ENCODE data around the gene SLC41A1.
A peak's percentile ranks its signal among the peaks of the same experiment; 100 is the strongest.
"Not testable (repeated sequence)": the region's sequence is repeated elsewhere in the genome, so short reads cannot be mapped to it uniquely, and the experiment has no call there.

Gene SLC41A1

DNA sequence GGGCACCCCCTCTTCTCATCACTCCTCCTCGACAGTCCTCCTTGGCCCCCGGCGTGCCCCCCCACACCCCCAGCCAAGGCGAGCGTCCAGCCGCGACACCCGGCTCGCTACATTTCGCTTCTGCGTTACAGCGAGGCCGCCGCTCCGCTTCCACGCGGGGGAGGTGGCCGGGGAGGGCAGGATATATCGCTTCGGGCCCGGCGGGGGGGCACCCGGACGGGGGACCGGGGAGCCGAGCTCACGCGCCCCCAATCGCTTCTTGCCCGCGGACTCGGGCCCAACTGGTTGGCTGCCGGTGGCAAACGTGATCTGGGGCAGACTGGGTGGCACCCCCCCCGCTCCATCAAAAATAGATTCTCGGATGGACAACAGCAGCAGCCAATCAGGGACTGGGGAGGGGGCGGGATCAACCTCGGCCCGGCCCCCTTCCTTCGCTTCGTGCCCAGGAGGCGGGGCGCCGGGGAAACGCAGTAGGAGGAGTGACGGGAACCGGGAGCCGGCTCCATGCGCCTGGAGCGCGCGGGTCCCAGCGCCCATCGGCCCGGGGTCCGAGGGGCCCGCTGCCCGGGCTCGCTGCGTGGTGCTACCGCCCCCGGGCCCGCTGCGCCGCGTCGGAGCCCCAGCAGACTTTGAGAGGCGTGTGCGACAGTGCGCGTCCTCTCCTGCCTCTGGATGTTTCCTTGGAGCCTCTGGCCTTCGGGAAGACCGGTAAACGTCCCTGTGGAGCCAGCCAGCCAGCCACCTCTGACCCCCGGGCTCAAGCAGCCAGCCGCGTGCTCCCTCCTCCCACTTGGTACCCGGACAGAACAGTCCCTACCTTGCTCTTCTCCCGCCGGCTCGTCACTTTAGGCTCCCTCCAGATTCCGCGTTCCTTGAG, at the start of gene SLC41A1:
SLC41A1 (minus strand) TSS at position 321 of the 877 bp plus-strand sequence. CDS start 2,757 bp downstream, outside the sequence.
- DNase-seq (ENCODE audit: low read depth) = peak; percentile 80

- DNase-seq (ENCODE audit: low read depth) = no peak
Measured at GRCh38 chr1:205861540-205861939, 48.5 kb upstream of the SLC41A1 start.

DNA sequence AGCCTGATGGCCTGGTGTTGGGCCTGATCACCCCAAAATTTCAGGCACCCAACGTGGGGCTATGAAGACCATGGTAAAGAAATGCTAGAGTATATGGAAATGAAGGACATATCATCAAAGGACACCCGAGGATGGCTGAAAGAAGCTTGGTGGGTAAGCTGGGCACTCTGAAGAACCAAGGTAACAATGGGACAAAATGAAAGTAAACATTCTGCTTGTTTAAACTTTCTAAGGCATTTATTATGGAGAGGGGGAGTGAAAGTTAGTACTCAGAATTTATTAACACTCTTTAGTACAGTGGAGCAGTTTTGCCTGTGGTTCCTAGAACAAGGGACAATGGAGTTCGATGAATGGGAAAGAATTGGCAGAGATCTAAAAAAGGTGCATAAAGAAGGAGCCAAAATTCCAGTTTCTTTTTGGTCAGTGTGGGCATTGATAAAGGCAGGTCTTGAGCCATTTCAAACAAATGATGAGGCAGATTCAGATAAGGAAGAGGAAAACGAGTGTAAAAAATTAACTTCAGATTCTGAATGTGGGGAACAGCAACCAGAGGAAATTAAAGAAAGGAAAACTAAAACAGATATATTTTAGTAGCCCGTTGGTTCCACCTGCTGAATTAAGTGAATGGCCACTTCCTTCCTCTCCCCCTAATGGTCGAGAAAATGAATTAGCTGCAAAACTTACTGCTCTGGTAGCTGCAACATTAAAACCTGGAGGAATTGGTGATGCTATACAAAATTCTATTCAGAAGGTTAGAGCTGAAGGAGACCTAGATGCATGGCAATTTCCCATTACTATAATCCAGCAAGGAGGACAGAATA, 45.4 kb upstream of the SLC41A1 start:
- DNase-seq (ENCODE audit: low read depth) = no peak

GRCh38 chr1:205857501-205857900, 44.5 kb upstream of the SLC41A1 start:
- DNase-seq (ENCODE audit: low read depth) = not testable (repeated sequence)

- no peak for DNase-seq (ENCODE audit: low read depth)
Measured at GRCh38 chr1:205856433-205856832, 43.4 kb upstream of the SLC41A1 start.

- DNase-seq (ENCODE audit: low read depth) = no peak
Measured at GRCh38 chr1:205852969-205853368, 40.0 kb upstream of the SLC41A1 start.

GRCh38 chr1:205851993-205852392, 39.0 kb upstream of the SLC41A1 start:
- no peak for DNase-seq (ENCODE audit: low read depth)

DNA sequence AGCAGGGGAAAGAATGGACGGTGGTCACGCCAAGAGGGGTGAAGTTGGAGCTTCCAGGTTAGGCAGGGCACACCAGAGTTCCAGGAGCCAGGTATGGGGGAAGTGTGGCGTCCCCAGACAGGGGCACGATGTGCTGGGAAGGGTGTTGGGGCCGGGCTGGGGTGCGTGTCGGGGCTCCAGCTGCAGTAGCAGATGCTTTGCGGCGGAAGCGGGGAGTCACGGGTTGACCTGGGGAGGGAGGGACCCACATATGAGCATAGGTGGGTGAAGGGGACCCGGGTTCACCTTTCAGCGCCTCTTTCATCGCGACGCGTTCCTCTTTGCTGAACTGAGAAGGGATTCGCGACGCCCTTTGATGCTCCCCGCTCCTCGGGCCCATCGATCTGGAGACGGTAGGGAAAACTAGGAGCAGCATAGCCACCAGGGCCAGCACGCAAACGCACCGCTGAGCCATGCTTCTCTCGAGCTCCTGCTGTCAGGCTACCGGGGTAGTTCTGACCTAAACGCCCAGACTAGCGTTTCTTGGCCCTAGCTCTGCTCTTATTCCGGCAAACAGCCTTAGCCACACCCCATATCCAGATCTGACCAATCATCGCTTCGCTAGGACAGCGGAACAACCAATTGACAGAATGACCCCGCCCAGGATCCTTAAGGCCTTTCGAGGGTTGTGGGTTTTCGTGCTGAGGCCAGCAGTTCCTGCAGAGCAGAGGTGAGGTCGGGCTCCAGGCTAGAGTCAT, 36.8 kb upstream of the SLC41A1 start, which contains the start of gene PM20D1:
PM20D1 (minus strand) TSS at position 514 of the 737 bp plus-strand sequence; CDS start at position 454, 60 bp downstream.
- DNase-seq (ENCODE audit: low read depth) = peak; percentile 91

DNA sequence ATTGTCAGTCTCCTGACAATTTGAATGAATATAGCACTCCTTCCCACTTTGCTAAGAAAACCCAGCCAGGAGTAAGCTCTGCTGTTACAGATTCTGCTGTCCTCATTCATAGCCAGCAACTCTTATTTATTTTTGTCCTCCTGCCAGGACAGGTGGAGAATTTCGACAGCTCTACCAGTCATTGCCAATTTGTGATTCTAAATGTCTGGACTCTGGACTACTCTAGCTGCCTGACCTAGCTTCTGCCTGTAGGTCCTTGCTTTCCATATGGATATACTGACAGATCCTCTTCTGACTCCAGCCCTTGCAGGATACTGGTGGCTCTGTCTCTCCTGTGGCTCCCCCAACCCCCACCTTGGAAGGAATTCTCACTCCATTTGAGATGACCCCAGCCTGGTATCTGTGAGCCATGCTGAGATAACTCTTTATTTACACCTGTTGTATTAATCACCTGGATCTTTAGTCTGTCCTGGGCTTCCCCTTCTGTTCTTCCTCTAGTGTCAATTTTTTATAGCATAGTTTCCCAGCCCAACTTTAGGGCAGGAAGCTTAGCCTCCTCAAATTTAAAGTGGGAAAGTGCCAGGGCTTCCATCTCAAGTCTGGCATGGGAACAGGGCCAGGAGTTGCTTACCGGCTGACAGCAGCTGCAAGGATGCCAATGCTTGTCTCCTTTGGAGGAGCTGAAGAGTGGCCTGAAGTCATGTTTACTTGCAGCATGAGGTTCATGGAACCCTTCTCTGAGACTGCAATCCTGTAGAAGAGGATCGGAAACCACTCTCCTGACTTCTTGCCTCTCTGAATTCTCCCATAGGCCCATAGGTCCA, 30.2 kb upstream of the SLC41A1 start:
- no peak for DNase-seq (ENCODE audit: low read depth)

DNA sequence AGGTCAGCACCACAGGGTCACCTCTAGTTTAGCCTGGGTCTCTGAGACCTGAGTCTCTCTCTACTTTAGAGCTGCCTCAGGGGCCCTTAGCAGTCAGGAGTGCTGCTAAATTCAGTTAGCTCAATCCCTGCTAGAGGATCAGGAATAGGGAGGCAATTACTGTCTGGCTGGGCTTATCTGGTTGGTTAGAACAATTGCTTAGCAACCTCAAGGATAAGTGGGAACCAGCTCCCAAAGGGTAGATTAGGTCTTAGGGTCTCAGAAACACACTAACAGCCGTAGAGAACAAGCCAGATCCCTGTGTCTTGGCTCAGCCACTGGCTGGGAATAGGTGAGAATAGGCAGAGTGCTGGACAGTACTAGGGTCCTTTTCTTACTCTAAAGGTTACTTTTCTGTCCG, 29.2 kb upstream of the SLC41A1 start:
- DNase-seq (ENCODE audit: low read depth) = no peak

GRCh38 chr1:205840146-205840923, 27.3 kb upstream of the SLC41A1 start:
- DNase-seq (ENCODE audit: low read depth) = no peak

- DNase-seq (ENCODE audit: low read depth) = no peak
Measured at GRCh38 chr1:205837382-205837970, 24.5 kb upstream of the SLC41A1 start.

GRCh38 chr1:205834751-205835150, 21.8 kb upstream of the SLC41A1 start:
- no peak for DNase-seq (ENCODE audit: low read depth)

DNA sequence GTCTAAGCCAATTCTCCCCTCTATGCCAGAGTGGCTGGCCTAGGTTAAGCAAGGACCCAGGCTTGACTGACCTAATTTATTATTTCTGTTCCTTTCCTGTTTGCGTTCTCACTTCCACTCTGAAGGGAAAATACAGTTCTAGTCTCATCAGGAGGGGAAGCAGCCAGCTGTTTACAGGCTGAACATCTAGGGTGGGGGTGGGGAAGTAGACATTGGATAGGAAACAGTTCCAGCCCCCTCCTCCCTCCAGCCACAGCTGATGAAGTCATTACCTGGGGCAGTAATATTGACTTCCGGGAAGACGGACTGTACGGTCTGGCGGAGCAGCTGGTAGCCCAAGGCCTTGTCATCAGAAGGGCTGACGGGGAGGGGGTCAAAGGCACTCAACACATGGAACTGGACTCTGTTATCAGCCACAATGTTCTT, 19.3 kb upstream of the SLC41A1 start:
- no peak for DNase-seq (ENCODE audit: low read depth)

DNA sequence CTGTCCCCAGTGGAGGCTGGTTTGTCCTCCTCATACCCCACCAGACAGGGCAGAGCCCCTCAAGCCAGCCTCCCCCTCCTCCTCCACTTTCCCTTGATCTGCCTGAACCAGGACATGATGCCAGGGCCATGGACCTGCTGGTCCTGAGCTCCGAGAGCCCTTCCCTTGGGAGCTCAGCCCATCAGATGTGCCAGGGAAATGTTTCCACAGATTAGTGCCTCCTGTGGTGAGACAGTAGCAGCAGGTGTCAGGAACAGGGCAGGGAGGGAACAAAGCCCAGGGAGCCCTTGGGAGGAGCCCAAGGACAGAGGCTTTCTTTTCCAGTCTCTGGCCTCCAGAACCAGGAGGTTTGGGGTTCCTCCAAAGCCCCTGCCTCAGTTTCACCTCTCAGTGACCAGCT, 14.6 kb upstream of the SLC41A1 start:
- no peak for DNase-seq (ENCODE audit: low read depth)

- no peak for DNase-seq (ENCODE audit: low read depth)
Measured at GRCh38 chr1:205826995-205827394, 14.0 kb upstream of the SLC41A1 start.

GRCh38 chr1:205826016-205826806, 13.2 kb upstream of the SLC41A1 start:
- no peak for DNase-seq (ENCODE audit: low read depth)

DNA sequence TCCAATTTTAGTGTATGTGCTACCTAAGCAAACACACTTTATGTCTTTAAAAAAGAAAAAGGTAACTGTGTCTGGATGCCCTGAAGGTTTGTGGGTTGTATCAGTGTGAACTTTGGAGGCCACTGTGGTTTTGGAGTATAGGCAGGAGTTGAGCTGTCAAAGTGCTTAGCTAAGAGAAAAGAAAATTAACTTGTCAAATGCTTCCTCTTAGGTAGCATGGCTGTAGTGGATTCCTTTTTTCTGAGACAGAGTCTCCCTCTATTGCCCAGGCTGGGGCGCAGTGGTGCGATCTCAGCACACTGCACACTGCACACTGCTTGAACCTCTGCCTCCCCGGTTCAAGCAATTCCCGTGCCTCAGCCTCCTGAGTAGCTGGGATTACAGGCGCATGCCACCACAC, 11.2 kb upstream of the SLC41A1 start:
- DNase-seq (ENCODE audit: low read depth) = no peak

- DNase-seq (ENCODE audit: low read depth) = not testable (repeated sequence)
Measured at GRCh38 chr1:205823260-205823659, 10.3 kb upstream of the SLC41A1 start.
